ENCODE results near the gene SEMA4B.

DNA sequence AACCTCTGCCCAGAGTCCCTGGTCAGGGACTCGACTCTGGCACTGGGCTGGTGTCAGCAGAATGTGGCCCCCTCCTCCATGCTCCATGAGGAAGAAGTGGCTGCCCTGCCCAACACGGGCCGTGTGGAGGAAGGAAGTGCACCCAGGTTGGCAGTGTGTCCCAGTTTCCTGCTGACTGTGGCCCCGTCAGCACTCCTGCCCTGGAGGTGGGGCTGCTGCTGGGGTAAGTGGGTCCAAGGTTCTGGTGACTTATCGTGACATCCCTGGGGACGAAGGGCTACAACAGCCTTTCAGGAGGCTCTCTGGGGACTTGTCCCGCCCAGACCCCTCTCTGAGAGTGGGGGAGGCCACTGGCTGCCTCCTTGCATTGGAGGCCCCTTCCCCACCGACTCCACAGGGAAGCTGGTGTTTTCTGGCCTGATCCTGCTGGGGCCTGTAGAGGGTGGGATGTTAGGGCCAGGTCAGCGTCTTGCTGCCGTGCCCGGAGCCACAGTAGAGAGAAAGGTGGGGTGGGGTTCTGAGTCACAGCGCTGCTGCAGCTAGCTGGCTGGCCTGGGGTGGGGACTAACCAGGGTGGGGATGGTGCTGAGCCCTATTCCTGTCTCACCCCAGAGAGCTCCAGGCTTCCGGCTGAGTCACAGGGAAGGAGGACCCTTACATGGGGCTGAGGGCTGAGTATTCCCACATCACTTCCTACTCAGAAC lies 10.5 kb downstream of the SEMA4B start:
- TF ChIP-seq, protein P1, sequence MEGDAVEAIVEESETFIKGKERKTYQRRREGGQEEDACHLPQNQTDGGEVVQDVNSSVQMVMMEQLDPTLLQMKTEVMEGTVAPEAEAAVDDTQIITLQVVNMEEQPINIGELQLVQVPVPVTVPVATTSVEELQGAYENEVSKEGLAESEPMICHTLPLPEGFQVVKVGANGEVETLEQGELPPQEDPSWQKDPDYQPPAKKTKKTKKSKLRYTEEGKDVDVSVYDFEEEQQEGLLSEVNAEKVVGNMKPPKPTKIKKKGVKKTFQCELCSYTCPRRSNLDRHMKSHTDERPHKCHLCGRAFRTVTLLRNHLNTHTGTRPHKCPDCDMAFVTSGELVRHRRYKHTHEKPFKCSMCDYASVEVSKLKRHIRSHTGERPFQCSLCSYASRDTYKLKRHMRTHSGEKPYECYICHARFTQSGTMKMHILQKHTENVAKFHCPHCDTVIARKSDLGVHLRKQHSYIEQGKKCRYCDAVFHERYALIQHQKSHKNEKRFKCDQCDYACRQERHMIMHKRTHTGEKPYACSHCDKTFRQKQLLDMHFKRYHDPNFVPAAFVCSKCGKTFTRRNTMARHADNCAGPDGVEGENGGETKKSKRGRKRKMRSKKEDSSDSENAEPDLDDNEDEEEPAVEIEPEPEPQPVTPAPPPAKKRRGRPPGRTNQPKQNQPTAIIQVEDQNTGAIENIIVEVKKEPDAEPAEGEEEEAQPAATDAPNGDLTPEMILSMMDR (IDR thresholded peaks at IDR 0.05; ENCODE audit: insufficient read depth, low read length, poor library complexity, severe bottlenecking): no peak
- TF ChIP-seq EZH2phosphoT487 (conservative IDR thresholded peaks at IDR 0.05; ENCODE audit: low read length): no peak
